ENCODE results near the gene GTF3C5.

- TF ChIP-seq POLR2AphosphoS5 (IDR thresholded peaks at IDR 0.05; ENCODE audit: borderline replicate concordance, low read depth, low read length) (no peak), EZH2 (IDR thresholded peaks at IDR 0.05) (no peak)
Observed at GRCh38 chr9:132983491-132984201, 47.2 kb upstream of the GTF3C5 start.
